Stimulated activated CD4-positive, alpha-beta T cell treated with anti-CD3 and anti-CD28 coated beads, Interleukin-1b, Interleukin-23, amount 100 ng/mL, for 24 hours (primary cell): ENCODE data around the gene ZNF521.

ENCODE experiments used
- DNase-seq, 4 experiments: peaks; one replicate each; pipeline ENCODE4 v3.0.0-alpha.2; 2020; ENCODE audit warnings: low read depth in 4 of 4, low spot score in 1 of 4

ZNF521 gene

DNA sequence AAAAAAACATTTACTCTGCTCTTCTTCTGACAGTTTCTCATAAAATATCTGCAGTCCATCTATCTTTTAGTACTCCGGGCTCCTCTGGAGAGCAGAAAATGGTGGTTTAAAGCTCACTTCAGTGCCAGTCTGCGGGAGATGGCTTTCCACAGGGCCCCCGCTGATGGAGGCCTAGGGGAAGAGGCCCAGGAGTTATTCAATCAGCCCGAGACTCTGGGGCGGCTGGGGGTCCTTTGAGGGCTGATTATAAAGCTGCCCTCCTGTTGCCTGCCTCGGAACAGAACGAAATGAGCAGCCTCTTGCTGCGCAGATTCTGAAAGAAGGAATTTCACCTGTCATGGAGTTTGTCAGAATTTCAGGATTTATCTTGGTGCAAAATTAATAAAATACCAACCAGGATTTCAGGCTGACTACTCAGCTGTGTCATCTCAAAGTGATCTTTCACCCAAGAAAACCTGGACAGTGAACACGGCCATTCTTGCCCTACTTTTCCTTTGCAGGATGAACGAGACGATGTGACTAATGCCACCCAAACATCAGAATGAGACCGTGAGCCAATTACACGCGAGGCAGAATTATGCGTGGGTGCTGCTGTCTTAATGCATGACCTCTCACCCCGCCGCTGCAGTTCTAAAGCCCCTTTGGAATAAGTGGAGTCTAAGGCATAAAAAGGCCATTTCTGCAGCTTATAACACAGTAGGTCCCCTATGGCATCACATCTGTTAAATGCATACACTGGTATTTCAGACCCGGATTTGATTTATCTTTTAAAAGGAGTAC is 273.8 kb downstream of the ZNF521 start:
- no peak for DNase-seq

GRCh38 chr18:25077038-25077943 is 274.7 kb downstream of the ZNF521 start:
- DNase-seq, result no peak

DNA sequence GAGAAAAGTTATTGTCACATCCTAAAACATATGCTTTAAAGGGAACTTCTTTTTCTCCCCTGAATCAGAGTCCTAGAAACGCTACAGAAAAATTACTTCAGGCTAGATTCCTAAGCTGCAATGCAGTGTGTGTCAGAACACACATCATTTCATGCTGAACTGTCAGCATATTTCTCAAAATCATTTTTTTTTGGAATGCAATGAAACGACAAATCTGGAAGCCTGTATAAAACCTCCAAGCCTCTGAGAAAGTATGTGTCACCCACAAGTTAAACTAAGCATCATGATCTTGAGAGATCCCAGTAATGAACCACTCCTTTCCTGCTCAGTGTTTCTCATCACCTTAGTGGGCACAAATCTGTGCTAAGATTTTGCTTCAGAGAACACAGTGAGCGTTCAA is 276.2 kb downstream of the ZNF521 start:
- no peak for DNase-seq

- no peak for DNase-seq
Measured at GRCh38 chr18:25075331-25075730, 276.6 kb downstream of the ZNF521 start.

DNA sequence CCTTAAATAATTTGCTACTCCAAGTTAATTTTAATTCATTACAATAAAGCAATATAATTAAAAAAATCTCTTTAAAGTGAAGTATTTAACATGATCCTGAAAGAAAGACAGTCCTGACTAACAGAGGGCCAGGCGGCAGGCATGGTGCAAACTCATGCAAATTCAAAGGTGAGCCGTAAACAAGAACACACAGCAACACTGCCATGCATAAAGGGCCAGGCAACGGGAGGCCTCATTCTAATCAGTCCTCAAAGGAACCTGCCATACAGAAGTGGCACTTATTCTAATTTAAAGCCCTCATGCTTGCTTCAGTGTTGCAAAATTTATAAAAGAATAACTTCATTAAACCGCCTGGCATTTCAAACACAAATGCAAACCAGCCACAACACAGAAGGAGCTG is 277.0 kb downstream of the ZNF521 start:
- no peak for DNase-seq

DNA sequence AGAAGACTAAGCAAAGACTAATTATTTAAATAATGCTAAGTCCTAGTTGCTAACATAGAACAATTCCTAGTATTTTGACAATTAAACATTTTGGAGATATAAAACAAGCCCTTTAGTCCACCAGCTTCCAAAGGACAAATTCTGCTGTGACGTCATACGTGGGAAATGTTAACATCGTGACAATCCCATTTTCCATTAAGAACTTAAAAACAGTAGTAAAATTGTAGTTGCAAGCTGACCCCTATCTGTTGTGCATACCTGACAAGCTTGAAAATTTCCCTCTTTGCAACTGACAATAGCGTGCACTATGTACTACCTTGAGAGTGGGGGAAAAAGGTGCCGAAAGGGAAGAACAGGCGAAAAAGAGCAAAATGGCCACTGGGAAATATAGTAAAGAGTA is 279.8 kb downstream of the ZNF521 start:
- DNase-seq, result no peak

- no peak for DNase-seq
Measured at GRCh38 chr18:25067275-25068025, 284.5 kb downstream of the ZNF521 start.

DNA sequence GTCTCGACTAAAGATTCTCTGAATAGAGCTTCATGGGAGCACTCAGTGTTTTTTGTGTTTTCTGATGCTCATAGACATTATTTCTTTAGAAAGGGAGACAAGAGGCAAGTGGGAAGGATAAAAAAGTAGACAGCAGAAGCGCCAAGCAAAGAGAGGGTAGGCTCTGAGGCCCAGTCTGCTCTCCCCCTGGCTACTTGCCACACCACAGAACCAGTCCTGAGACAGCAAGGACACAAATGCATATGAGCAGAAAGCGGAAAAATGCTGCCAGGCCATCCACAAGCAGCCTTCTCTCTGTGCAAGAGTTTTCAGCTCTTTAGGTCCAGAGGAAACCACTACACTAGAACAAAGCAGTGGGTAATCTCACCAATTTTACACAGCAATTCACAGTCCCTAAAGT is 285.4 kb downstream of the ZNF521 start:
- DNase-seq, result no peak

- no peak for DNase-seq
Measured at GRCh38 chr18:25062720-25063119, 289.2 kb downstream of the ZNF521 start.

- no peak for DNase-seq
Measured at GRCh38 chr18:25061395-25061794, 290.6 kb downstream of the ZNF521 start.

- no peak for DNase-seq
Measured at GRCh38 chr18:25058521-25058920, 293.4 kb downstream of the ZNF521 start.

DNA sequence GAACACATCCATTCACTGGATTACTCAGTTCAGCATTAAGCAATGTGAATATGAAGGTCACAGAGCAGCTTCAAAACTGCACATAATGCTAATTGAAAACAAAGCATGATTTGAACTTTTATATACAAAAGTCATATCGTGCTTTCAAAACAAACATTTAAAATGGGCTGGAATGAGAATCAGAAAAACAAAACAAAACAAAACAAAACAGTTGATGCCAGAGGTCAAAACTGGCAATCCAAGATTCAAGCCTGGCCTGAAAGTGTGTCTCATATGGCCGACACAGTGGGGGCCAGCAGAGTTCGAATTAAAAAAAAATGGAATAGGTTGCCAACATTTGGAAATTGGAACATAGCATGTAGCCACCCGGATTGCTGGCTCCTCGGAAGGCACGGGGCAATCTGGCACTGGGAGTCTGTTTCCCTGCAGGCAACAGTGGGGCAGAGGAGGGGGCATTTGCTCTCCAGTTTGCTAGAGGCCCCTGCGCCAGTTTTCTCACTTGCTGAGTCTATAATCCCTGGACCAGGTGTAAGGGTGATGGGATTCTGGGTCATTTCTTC is 294.4 kb downstream of the ZNF521 start:
- DNase-seq, result no peak

DNA sequence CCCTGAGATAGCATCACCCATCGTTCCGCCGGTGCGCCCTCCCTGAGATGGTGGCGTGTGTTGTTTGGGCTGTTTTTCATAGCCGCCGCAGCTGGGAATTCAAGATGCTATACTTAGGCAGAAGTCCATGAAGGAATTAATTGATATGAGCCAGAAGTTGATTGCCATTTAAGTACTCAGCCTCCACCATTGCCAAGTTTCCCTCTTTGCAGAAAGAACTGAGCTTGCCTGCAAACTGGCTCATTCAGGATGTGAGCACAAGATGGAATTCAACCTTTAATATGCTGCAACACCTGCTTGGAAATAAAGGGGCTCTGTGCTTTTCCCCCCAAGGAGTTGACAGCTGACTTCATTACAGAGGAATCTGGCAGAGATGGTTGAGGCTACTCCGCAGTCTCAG is 295.5 kb downstream of the ZNF521 start:
- no peak for DNase-seq

GRCh38 chr18:25055076-25055475 is 296.9 kb downstream of the ZNF521 start:
- no peak for DNase-seq

- DNase-seq, result no peak
Measured at GRCh38 chr18:25053466-25053865, 298.5 kb downstream of the ZNF521 start.

DNA sequence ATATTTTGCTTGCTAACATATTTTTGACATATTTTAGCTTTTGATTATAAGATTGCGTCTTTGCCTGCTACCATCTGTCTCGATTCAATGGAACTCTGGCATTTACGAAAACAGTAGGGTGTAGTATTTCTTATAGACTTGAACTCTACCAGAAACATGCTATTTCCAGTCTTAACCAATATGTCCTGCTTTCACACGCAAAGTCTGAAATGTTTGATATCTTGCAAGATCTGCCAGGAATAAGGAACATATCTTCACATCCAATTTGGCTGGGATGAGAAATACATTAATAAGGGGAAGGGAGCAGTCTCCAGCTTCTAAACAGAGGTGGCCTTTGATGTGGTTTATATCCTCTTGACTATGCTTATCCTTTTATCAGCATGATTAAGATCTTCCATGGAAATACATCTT is 299.4 kb downstream of the ZNF521 start:
- DNase-seq, result no peak

DNA sequence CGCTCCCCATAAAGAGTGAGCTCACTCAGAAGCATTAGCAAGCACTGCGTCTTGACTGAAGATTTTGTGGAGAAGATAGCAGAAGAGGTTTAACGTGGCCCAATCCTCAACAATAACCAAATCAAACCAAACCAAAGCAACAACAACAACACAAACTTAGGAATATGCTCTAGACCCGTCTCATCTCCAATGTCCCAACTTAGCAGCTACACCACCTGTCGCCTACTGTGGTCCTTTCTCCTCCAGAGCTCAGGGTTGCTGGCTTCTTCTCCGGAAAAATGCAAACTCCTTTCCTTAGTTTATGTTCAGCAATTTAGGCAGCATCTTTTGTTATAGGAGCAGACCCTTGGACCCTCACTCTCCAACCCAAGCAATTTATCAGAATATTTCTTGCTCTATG is 301.4 kb downstream of the ZNF521 start:
- DNase-seq, result no peak

- no peak for DNase-seq
Measured at GRCh38 chr18:25047983-25048382, 304.0 kb downstream of the ZNF521 start.

- no peak for DNase-seq
Measured at GRCh38 chr18:25047421-25047820, 304.5 kb downstream of the ZNF521 start.

GRCh38 chr18:25044694-25045093 is 307.3 kb downstream of the ZNF521 start:
- no peak for DNase-seq

DNA sequence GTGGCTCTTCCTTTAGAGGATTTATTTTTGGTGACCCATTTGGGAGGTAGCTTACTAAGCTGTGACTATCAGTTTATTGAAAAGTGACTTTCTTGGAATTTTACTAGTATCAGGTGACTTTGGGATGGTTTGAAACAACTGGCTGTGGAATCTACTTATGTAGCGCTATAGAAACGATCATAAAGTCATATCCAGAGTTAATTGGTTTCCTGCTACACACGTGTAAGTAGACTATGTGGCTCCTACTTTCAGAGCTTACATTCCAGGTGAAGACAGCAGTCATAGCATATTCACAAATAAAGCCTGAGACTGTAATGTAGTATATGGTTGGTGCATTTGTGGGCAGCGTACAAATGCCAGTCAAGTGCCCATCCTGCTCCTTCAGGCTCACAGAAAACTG is 308.9 kb downstream of the ZNF521 start:
- no peak for DNase-seq
